ENCODE measurements around the gene PDE6H.
A peak's percentile ranks its signal among the peaks of the same experiment; 100 is the strongest.

The PDE6H gene

GRCh38 chr12:14957551-14958168 lies 15.2 kb upstream of the PDE6H start:
- H3K4me3 ChIP-seq (ENCODE audit: low read length), result peak overlapping the region; percentile 39; the same call in 1 of the 2 replicates
- no peak for TF ChIP-seq ZNF274 (IDR thresholded peaks at IDR 0.05; ENCODE audit: low read depth, low read length)

GRCh38 chr12:14958361-14959125 lies 14.3 kb upstream of the PDE6H start:
- peak overlapping the region; percentile 97 for H3K4me3 ChIP-seq (ENCODE audit: low read length)

GRCh38 chr12:14959126-14959440 lies 13.8 kb upstream of the PDE6H start:
- peak overlapping the region; percentile 97 for H3K4me3 ChIP-seq (ENCODE audit: low read length)
- no peak for TF ChIP-seq ZNF274 (IDR thresholded peaks at IDR 0.05; ENCODE audit: low read depth, low read length)

More at GRCh38 chr12:14958361-14959125, 14.3 kb upstream of the PDE6H start:
- no peak for TF ChIP-seq ZNF274 (IDR thresholded peaks at IDR 0.05; ENCODE audit: low read depth, low read length)

GRCh38 chr12:14959463-14959862 lies 13.4 kb upstream of the PDE6H start:
- TF ChIP-seq ZNF274 (IDR thresholded peaks at IDR 0.05; ENCODE audit: low read depth, low read length), result no peak
- H3K4me3 ChIP-seq (ENCODE audit: low read length), result peak overlapping the region; percentile 97

GRCh38 chr12:14959916-14960496 lies 12.8 kb upstream of the PDE6H start:
- H3K4me3 ChIP-seq (ENCODE audit: low read length), result peak overlapping the region; percentile 97
- no peak for TF ChIP-seq ZNF274 (IDR thresholded peaks at IDR 0.05; ENCODE audit: low read depth, low read length)

- no peak for TF ChIP-seq ZNF274 (IDR thresholded peaks at IDR 0.05; ENCODE audit: low read depth, low read length)
- H3K4me3 ChIP-seq (ENCODE audit: low read length), result peak overlapping the region; percentile 97
Measured at GRCh38 chr12:14960548-14961465, 12.0 kb upstream of the PDE6H start.

- H3K4me3 ChIP-seq (ENCODE audit: low read length), result peak within 1 kb of the TSS; percentile 97
- no peak for TF ChIP-seq ZNF274 (IDR thresholded peaks at IDR 0.05; ENCODE audit: low read depth, low read length)
Measured at GRCh38 chr12:14961466-14962152, 11.2 kb upstream of the PDE6H start, which contains the start of gene ARHGDIB. Gene ARHGDIB, minus strand, starts transcription at chr12:14961601. Its CDS starts 10,889 bp downstream, at chr12:14950712.

- TF ChIP-seq ZNF274 (IDR thresholded peaks at IDR 0.05; ENCODE audit: low read depth, low read length), result no peak
- peak overlapping the region; percentile 97; the same call in 1 of the 2 replicates for H3K4me3 ChIP-seq (ENCODE audit: low read length)
Measured at GRCh38 chr12:14962153-14962539, 10.7 kb upstream of the PDE6H start.

GRCh38 chr12:14962797-14963196 lies 10.0 kb upstream of the PDE6H start:
- H3K4me3 ChIP-seq (ENCODE audit: low read length), result no peak overlapping the region; the same call in 1 of the 2 replicates
- no peak for TF ChIP-seq ZNF274 (IDR thresholded peaks at IDR 0.05; ENCODE audit: low read depth, low read length)

GRCh38 chr12:14963520-14963919 lies 9.3 kb upstream of the PDE6H start:
- no peak for TF ChIP-seq ZNF274 (IDR thresholded peaks at IDR 0.05; ENCODE audit: low read depth, low read length)
- no peak overlapping the region for H3K4me3 ChIP-seq (ENCODE audit: low read length)

- TF ChIP-seq ZNF274 (IDR thresholded peaks at IDR 0.05; ENCODE audit: low read depth, low read length), result no peak
- H3K4me3 ChIP-seq (ENCODE audit: low read length), result no peak overlapping the region
Measured at GRCh38 chr12:14964406-14964805, 8.4 kb upstream of the PDE6H start.

GRCh38 chr12:14965221-14965620 lies 7.6 kb upstream of the PDE6H start:
- TF ChIP-seq ZNF274 (IDR thresholded peaks at IDR 0.05; ENCODE audit: low read depth, low read length), result no peak

GRCh38 chr12:14968478-14968877 lies 4.4 kb upstream of the PDE6H start:
- H3K4me3 ChIP-seq (ENCODE audit: low read length), result no peak overlapping the region
- TF ChIP-seq ZNF274 (IDR thresholded peaks at IDR 0.05; ENCODE audit: low read depth, low read length), result no peak

More at GRCh38 chr12:14965221-14965620, 7.6 kb upstream of the PDE6H start:
- H3K4me3 ChIP-seq (ENCODE audit: low read length), result no peak overlapping the region

Data from GM08714 (cell line).